Amniotic epithelial cell (primary cell): Measurements from ENCODE around the gene POLD4.
"Not testable (repeated sequence)": the region's sequence is repeated elsewhere in the genome, so short reads cannot be mapped to it uniquely, and the experiment has no call there.

Experiments
- DNase-seq: peaks from one replicate; pipeline ENCODE4 v3.0.0-alpha.2; 2010; ENCODE audit warnings: low read depth

Gene POLD4

GRCh38 chr11:67353317-67354074 lies at the start of gene POLD4:
Gene POLD4, minus strand, starts transcription at chr11:67353546. Its CDS starts 147 bp downstream, at chr11:67353399.
- DNase-seq = peak; percentile 94

GRCh38 chr11:67403085-67403484 lies 49.7 kb upstream of the POLD4 start:
- DNase-seq = not testable (repeated sequence)

DNA sequence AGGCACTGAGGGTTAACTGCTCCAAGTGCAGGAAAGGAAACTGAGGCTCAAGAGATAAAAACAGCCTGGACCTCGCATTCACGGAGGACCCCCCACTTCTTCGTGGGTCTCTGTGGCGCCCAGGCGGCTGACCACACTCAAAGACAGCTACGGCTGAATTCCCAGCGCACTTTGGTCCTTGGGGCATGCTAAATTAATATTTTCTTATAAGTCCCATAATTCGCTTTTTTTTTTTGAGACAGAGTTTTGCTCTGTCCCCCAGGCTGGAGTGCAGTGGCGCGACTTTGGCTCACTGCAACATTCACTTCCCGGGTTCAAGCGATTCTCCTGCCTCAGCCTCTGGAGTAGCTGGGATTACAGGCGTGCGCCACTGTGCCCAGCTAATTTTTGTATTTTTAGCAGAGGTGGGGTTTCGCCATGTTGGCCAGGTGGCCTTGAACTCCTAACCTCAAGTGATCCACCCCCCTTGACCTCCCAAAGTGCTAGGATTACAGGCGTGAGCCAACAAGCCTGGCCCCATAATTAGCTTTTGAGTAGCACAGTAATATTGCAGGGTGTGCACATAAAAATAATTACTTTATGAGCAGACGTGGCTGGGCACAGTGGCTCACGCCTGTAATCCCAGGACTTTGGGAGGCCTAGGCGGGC lies 49.0 kb upstream of the POLD4 start:
- DNase-seq = not testable (repeated sequence)

DNA sequence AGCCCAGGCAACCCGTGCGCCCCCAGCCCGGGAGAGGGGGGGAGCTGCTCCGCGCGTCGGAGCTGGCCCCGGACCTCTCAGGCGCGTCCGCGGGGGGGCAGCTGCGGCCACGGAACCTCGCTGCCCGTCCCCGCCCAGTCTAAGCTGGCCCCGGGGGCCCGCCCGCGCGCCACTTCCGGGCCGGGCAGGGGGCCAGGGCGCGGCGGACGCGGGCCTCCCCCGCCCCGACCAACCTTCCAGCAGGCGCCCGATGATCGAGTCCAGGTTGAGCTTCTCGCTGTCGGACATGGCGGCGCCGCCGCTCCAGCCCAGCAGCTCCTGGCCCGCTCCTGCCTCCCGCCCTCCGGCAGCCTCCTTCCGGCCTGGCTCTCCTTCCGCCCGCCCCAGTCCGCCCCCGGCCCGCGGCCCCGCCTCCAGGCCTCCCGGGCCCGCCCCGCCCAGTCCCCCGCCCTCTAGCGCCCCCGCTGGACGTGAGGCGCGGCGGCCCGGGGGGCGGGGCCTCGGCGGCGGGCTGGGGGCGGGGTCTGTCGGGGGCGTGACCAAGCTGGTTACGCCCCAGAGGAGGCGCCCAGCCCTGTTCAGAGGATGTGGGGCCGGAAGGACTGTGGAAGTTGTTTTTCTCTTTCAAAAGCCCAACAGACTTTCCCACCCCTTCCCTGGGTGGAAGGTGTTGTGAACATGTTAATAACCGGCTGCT lies 48.3 kb upstream of the POLD4 start, which contains the start of gene PPP1CA:
Gene PPP1CA, minus strand, starts transcription at position 364 of the 697 bp plus-strand sequence. Its CDS starts 76 bp downstream, at position 288.
- peak; percentile 76 for DNase-seq

GRCh38 chr11:67400942-67401494 lies 47.7 kb upstream of the POLD4 start:
- no peak for DNase-seq

DNA sequence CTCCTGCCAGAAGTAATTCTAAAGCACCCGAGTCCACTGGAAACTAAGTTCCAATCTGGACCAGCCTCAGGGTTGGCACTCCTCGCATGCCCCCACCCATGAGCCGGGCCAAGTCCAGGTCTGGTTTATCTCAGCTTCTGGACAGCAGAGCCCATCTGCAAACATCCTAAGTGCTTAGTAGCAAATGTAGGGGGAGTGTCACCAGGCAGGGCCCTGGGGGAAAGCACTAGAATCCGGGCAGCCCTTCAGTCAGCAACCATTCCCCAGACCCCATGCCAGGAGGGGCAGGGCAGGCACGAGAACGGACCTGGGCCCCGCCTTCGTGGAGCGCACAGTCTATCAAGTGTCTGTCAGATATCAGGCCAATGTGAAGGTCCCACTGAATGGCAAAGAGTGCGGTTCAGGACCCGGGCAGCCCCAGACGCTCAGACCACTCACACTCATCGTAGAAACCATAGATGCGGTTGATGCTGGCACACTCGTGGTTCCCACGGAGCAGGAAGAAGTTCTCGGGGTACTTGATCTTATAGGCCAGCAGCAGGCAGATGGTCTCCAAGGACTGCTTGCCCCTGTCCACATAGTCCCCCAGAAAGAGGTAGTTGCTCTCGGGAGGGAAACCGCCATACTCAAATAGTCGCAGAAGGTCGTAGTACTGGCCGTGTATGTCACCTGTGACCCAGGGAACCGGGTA lies 47.0 kb upstream of the POLD4 start:
- peak; percentile 47 for DNase-seq

- DNase-seq = no peak
Measured at GRCh38 chr11:67398661-67399563, 45.6 kb upstream of the POLD4 start.

GRCh38 chr11:67397986-67398660 lies 44.8 kb upstream of the POLD4 start:
- DNase-seq = no peak

GRCh38 chr11:67397536-67397935 lies 44.2 kb upstream of the POLD4 start:
- no peak for DNase-seq

- DNase-seq = no peak
Measured at GRCh38 chr11:67396587-67397389, 43.4 kb upstream of the POLD4 start.

DNA sequence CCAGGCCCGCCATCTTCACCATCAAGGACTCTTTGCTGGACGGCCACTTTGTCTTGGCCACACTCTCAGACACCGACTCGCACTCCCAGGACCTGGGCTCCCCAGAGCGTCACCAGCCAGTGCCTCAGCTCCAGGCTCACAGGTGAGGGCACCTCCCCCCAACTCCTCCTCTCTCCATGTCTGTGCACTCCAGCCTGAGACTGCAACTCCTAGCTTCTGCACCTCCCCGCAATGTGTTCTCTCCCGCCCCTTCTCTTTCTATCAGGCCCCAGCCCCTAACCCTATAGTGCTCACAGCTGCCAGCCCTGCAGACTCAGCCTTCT lies 42.9 kb upstream of the POLD4 start:
- no peak for DNase-seq

DNA sequence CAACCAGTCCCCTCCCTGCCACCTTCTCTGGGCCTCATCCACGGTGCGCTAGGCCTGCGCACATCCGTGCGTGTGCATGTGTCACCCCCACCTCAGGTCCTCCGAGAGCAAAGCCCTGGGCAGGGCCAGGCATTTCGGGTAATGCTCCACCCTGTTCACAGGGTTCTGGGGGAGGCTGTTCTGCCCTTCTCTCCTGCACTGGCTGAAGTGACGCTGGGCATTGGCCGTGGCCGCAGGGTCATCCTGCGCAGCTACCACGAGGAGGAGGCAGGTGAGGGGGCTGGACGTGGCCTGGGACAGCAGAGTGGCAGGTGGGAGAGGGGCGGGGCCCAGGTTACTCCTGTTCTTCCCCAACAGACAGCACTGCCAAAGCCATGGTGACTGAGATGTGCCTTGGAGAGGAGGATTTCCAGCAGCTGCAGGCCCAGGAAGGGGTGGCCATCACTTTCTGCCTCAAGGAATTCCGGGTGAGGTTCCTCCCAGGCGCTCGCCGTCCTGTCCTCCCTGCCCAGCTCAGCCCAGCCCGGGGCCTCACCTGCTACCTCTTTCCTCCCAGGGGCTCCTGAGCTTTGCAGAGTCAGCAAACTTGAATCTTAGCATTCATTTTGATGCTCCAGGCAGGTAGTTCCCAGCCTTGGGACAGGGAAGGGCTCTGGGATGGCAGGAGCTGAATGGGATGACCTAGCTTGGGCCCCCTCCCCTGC lies 42.4 kb upstream of the POLD4 start:
- no peak for DNase-seq

DNA sequence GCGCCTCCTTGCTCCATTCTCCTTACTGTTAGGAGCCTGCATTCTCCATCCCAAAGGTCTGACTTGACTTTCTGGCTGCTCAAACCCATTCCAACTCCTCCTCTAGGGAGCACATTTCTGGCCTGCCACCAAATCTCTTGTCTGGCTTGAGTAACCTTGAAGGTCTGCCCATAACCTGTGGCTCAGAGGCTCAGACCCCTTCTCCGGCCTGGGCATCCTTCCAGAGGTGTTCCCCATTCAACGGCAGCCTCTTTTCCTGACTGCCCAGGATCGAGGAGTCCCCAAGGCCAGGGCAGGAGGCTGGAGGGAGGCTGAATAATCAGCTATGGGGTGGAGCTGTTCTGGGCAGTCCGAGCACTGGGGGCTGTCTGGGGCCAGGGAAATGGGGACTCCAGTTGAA lies 40.6 kb upstream of the POLD4 start:
- DNase-seq = no peak

- no peak for DNase-seq
Measured at GRCh38 chr11:67393437-67393836, 40.1 kb upstream of the POLD4 start.

DNA sequence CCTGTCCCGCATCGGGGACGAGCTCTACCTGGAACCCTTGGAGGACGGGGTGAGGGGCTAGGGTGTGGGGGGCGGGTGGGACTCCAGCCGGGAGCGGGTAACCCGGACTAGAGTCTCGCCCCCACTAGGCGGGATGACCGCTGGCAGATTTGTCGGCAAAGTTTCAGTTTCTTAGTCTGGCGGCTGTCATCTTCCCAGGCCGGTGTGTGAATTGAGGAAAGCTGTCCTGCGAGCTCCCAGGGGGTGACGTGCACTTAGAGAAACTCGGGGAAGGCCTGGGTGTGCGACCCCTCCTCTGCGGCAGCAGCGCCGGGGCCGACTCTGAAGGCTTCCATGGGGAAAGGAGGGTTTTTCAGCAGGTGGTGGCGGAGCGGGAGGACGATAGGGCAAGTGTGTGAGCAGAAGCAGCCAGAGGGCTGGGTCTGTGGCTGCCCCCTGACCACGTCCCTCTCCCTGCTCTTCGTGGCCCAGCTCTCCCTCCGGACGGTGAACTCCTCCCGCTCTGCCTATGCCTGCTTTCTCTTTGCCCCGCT lies 38.9 kb upstream of the POLD4 start:
- no peak for DNase-seq

DNA sequence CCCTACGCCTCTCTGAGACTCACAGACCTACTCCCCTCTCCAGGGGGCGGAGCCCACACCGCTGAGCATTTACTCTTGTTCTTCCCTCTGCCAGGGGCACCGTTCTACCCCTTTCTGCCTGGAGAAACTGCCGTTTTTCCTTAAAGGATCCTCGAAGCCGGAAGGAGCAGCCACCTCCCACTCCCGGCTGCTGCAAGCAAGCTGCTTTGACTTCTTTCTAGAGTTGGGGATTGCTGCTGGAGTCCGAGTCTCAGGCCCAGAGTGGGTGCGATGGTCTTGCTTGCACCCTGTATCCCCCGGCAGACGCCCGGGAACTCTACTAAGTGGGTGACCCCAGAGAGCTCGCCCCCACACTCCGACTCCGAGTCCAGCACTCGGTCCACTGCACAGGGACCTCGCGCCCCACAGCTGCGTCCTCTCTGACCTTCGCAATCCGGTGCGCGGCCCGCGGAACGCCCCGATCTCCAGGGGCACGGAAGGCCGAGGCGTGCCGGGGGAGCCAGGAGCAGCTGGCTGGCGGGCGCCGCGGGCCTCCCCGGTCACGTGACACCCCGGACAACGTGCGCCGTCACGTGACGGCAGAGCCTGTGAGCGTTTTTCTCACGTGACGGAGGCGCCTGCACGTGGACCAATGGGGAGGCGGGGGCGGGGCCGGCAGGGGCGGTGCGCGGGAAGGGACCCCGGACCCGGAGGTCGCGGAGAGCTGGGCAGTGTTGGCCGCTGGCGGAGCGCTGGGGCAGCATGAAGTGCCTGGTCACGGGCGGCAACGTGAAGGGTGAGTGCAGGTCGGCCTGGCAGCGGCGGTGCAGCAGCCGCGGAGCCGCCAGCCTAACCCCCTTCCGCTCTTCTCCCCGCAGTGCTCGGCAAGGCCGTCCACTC lies 38.2 kb upstream of the POLD4 start, which contains the start of gene RAD9A:
Gene RAD9A, plus strand, starts transcription at position 683 of the 879 bp plus-strand sequence. Its CDS starts 59 bp downstream, at position 742.
- peak; percentile 85 for DNase-seq

DNA sequence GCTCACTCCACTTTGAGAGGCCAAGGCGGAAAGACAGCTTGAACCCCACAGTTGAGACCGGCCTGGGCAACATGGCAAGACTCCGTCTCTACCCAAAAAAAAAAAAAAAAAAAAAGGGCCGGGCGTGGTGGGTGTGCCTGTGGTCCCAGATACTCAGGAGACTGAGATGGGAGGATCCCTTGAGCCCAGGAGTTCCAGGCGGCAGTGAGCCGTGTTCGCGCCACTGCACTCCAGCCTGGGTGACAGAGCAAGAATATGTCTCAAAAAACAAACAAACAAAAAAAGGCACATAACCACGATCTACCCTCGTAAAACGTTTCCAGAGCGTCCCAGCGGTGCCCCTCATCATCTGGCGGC lies 37.6 kb upstream of the POLD4 start:
- no peak for DNase-seq

- no peak for DNase-seq
Measured at GRCh38 chr11:67389477-67389876, 36.1 kb upstream of the POLD4 start.
